Activated CD8-positive, alpha-beta memory T cell treated with anti-CD3 and anti-CD28 coated beads for 24 hours (primary cell): ENCODE measurements around the gene ASB2.

Experiments used
- DNase-seq: peaks from one replicate; pipeline ENCODE4 v3.0.0-alpha.2; 2020

ASB2 gene

GRCh38 chr14:93976477-93977057, at the start of gene ASB2:
TSS of gene ASB2 (minus strand) at chr14:93976570. CDS start at chr14:93964539, 12,031 bp downstream.
- no peak for DNase-seq

GRCh38 chr14:94025720-94026119, 49.4 kb upstream of the ASB2 start:
- DNase-seq, result no peak

GRCh38 chr14:94024549-94024948, 48.2 kb upstream of the ASB2 start:
- DNase-seq, result no peak

GRCh38 chr14:94022532-94023411, 46.4 kb upstream of the ASB2 start:
- no peak for DNase-seq

- no peak for DNase-seq
Observed at GRCh38 chr14:94021416-94022157, 45.2 kb upstream of the ASB2 start.

- DNase-seq, result no peak
Observed at GRCh38 chr14:94021001-94021400, 44.6 kb upstream of the ASB2 start.

GRCh38 chr14:94020267-94020666, 43.9 kb upstream of the ASB2 start:
- DNase-seq, result no peak

GRCh38 chr14:94019329-94019728, 43.0 kb upstream of the ASB2 start:
- DNase-seq, result no peak

- DNase-seq, result no peak
Observed at GRCh38 chr14:94018308-94018707, 41.9 kb upstream of the ASB2 start.

GRCh38 chr14:94016446-94016976, 40.1 kb upstream of the ASB2 start:
- DNase-seq, result no peak

- DNase-seq, result no peak
Observed at GRCh38 chr14:94015223-94015622, 38.9 kb upstream of the ASB2 start.

GRCh38 chr14:94014382-94014781, 38.0 kb upstream of the ASB2 start:
- no peak for DNase-seq

GRCh38 chr14:94011795-94012194, 35.4 kb upstream of the ASB2 start:
- no peak for DNase-seq

- no peak for DNase-seq
Observed at GRCh38 chr14:94010625-94011024, 34.3 kb upstream of the ASB2 start.

GRCh38 chr14:94009767-94010166, 33.4 kb upstream of the ASB2 start:
- DNase-seq, result no peak

GRCh38 chr14:94008234-94008633, 31.9 kb upstream of the ASB2 start:
- no peak for DNase-seq

- no peak for DNase-seq
Observed at GRCh38 chr14:94005324-94006073, 29.1 kb upstream of the ASB2 start.

GRCh38 chr14:94004015-94004414, 27.6 kb upstream of the ASB2 start:
- DNase-seq, result no peak

GRCh38 chr14:94003397-94003796, 27.0 kb upstream of the ASB2 start:
- no peak for DNase-seq

GRCh38 chr14:94001501-94002396, 25.4 kb upstream of the ASB2 start:
- peak; percentile 88 for DNase-seq

GRCh38 chr14:94001016-94001415, 24.6 kb upstream of the ASB2 start:
- DNase-seq, result no peak

- DNase-seq, result no peak
Observed at GRCh38 chr14:94000267-94000666, 23.9 kb upstream of the ASB2 start.
